Stimulated activated CD8-positive, alpha-beta memory T cell treated with anti-CD3 and anti-CD28 coated beads, Interleukin-2, amount 100 ng/mL, for 48 hours (primary cell): ENCODE data around the gene MAP3K3.
"Not testable (repeated sequence)": the region's sequence is repeated elsewhere in the genome, so short reads cannot be mapped to it uniquely, and the experiment has no call there.

ENCODE experiments used
- DNase-seq, 2 donors: peaks; one replicate each; pipeline ENCODE4 v3.0.0-alpha.2; 2020; ENCODE audit warnings: low read depth in 2 of 2

MAP3K3 gene

GRCh38 chr17:63705657-63706056 lies 83.4 kb downstream of the MAP3K3 start:
- no peak for DNase-seq

DNA sequence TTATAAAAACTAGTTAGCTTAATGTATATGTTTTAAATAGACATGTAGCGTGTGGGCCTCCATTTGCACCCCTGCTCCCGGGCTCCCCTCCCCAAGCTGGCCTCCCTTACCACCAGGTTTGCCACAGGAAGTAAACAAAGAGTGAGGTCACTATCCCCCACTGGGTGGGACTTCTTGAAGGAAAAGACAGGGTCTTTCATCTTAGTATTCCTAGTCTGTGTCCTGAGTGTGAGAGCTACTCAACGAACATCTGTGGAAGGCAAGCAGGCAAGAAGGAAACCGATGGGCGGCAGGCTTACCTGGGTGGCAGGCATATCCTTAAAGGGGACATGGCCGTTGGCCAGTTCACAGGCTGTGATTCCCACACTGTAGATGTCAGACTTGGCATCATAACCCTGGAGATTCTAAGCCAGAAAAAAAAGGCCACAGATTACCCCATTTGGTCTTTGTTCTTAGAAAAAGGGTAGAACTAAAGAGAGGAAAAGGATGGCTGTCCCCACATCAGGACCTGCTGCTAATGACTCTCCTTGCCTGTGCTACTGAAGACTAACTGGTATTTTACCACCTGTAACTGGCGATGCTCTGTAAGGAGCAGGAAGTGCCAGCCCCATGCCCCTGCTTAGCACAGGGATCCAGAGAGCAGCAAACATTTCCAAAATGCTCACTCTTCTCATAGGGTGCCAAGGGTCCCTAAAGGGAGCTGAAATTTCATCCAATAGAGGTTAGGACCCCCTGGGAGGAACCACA lies 84.3 kb downstream of the MAP3K3 start:
- no peak for DNase-seq

GRCh38 chr17:63707151-63707550 lies 84.9 kb downstream of the MAP3K3 start:
- DNase-seq, result no peak

GRCh38 chr17:63709110-63709509 lies 86.9 kb downstream of the MAP3K3 start:
- DNase-seq, result no peak

DNA sequence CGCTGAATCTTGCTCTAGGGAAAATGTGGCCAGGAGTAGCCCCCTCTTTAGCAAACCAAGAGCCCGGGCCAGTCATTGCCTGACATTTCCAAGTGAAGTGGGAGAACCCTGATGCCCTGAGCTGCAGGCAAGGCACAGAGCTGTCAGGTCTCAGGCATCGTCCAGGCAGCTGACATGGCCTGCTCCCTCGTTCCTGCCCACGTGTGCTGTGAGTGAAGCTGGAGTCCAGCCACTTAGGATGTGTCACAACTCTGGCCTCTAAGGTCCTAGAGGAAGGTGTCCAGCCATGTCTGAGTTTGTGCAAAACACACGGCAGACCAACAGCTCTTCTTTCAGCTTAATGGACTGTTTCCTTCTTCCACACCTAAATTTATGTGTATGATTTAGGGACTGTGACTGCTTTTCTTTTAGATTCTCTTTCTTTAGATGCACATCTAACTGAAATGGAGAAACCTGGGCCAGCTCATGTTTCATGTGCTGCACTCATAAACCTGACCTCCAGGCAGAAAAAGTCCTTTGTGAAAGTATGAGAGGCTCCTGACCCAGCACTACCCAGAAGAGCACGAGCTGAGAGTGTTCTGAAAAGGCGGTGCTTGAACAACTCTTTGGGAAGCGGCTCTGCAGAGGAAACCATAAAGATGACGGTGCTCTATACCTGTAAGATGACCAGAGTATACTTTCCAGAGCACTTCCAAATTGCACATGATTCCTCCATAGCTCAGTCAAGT lies 92.5 kb downstream of the MAP3K3 start:
- no peak for DNase-seq

GRCh38 chr17:63716426-63716825 lies 94.2 kb downstream of the MAP3K3 start:
- no peak for DNase-seq

GRCh38 chr17:63718988-63719387 lies 96.8 kb downstream of the MAP3K3 start:
- no peak for DNase-seq

DNA sequence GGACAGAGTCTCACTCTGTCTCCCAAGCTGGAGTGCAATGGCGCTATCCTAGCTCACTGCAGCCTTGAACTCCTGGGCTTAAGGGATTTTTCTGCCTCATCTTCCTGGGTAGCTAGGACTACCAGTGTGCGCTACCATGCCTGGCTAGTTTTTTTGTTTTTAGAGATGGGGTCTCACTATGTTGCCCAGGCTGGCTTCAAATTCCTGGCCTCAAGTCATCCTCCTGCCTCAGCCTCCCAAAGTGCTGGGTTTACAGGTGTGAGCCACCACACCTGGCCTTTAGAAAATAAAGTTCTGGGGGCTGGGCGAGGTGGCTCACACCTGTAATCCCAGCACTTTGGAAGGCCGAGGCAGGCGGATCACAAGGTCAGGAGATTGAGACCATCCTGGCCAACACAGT lies 98.0 kb downstream of the MAP3K3 start:
- not testable (repeated sequence) for DNase-seq

DNA sequence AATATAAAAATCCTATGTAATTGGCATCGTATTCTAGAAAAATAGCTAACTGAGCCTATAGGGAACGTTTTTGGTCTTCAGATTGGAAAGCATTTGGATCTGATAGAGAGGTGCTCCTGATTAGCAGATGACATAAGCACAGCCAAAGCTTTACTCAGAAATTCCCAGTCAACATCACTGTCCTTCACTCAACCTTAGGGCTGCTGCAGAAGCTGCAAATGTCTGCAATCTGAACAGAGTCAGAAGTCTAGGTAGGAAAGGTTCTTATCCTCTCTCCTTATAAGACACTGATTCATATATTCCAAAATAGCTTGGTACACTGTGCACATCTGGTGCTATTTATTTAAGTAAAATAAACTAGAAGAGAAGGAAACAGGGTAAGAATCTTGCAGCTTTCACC lies 100.2 kb downstream of the MAP3K3 start:
- DNase-seq, result no peak

DNA sequence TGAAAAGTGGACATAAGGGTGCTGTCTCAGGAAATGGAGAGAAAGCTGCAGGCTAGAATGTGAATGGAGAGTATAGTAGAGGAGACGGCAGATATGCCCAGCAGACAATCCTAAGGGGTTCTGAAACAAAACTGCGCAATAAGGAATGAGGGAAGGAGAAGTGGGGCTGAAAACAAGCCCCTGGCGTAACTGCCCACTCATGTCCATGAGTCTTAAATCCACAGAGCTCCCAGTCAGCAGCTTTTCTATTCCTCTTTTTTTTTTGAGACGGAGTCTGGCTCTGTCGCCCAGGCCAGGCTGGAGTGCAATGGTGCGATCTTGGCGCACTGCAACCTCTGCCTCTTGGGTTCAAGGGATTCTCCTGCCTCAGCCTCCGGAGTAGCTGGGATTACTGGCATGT lies 113.5 kb downstream of the MAP3K3 start:
- DNase-seq, result no peak

- no peak for DNase-seq
Measured at GRCh38 chr17:63740464-63741142, 118.4 kb downstream of the MAP3K3 start.

DNA sequence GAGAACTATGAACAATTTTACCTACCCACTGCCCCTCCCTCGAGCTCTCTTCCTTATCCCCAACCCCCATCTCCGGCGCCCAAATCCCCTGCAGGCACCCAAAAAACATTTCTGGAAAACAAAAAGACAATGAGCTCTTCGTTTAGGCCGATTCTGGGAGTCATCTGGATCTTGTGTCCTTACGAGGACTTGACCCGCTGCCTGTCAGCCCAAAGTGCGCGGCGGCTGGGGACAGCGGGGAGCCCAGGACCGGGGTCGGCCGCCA lies 118.9 kb downstream of the MAP3K3 start:
- no peak for DNase-seq

DNA sequence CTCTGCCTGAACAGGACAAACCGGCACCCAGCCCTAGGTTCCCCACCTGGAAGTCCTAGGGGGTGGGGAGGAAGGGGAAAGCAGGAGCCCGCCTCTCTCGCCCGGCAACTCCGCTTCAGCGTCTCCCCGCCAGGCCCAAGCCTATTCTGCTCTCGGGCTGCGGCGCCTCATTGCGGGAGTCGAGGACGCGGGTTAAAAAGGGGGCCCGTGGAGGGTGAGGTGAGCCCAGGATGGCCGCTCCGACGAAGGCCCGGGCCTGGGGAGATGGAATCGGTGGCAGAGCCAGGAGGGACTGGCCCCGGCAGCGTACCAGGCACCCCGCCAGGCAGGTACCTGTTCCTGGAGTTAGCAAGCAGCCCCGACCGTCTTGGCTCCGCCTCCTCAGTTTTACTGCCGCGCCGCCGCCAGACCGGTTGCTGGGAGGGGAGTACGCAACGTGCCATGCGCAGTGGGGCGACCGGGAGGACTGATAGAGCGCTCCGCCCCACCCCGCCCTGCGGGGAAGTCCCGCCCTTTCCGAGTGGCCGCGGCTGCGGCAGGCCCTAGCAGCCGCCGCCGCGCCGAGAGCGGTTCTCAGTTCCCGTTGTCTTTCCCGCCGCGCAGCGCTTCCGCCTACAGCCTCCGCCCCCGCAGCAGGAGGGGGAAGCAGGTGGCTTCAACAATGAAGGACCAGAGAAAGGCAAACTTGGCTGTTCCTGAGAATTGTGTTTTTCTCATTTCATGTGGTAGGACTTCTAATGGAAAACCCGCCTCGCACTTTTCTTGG lies 119.4 kb downstream of the MAP3K3 start, which contains the start of gene STRADA:
TSS of gene STRADA (minus strand) at position 392 of the 766 bp plus-strand sequence. CDS start 13,430 bp downstream, outside the sequence.
- peak; percentile 99 for DNase-seq
